SK-N-MC (cell line): ENCODE results near the gene P3H1.

Source experiments
- EZH2 ChIP-seq: fragments of 200-600 bp; sonication (generic); IDR thresholded peaks from one replicate; pipeline ENCODE4 v1.6.1; 2017; ENCODE audit warnings: antibody characterized with exemption
- FOXP2 ChIP-seq: optimal IDR thresholded peaks from 2 replicates; pipeline ENCODE3; 2011; ENCODE audit warnings: mild to moderate bottlenecking, moderate library complexity; ENCODE audit not compliant: insufficient read depth; ENCODE audit errors: extremely low read length, control extremely low read depth
- POLR2AphosphoS5 ChIP-seq: IDR thresholded peaks from 2 replicates; pipeline ENCODE4 v1.6.1; 2012; ENCODE audit warnings: mild to moderate bottlenecking, low read depth, low read length, borderline replicate concordance

GRCh38 chr1:42746436-42747105 lies 20.3 kb downstream of the P3H1 start:
- TF ChIP-seq POLR2AphosphoS5 (no peak), EZH2 (no peak), FOXP2 (no peak)
